ENCODE data around the gene FNDC1.

DNA sequence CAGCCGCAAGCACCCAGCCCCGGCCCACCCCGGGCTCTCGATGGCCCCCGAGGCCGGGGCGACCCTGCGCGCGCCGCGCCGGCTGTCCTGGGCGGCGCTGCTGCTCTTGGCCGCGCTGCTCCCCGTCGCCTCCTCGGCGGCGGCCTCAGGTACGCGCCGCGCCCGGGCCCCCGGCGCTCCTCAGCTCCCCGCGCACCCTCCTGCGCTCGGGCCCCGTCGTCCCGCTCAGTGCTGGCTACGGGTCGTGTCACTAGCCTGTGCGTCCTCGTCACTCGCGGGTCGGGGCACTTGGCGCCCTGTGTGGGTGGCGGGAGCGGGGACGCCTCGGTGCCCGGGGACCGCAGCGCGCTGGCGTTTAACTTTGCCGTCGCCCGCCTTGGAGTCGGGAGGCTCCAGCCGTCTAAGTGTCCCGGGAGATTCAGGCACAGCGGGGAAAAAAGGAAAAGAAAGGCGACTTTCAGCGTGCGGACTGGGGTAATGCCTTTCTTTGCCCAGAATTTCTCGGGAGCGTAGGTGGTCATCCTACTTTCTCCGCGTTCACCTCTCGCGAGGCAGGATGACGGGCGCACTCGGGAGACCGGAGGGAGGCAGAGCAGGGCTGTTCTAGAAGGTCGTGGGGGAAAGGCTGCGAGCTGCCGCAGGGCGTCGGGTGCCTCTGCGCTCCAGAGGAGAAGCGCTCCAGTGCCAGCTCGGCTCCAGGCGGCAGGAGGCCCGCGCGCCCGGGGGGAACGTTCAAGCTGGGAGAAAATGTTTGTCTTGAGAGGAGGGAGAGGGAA lies 545 bp downstream of the FNDC1 start:
- no peak for TF ChIP-seq CTCF (conservative IDR thresholded peaks at IDR 0.05; ENCODE audit: low read depth, low read length)
- TF ChIP-seq EZH2 (IDR thresholded peaks at IDR 0.05; ENCODE audit: low read length, unreplicated experiment), result no peak
- no peak for TF ChIP-seq EZH2phosphoT487 (IDR thresholded peaks at IDR 0.05; ENCODE audit: borderline replicate concordance, low read length)
